IMR-90 (cell line): ENCODE data around the gene RIF1. TPM values are rescaled to one million over a fixed set of nuclear protein-coding genes. Genes with fewer than 3 reads are reported as not detected.

Experiments used
- ATAC-seq: fragments of 200-7000 bp; cut with Tn5 transposase; 2 replicates; pipeline ENCODE4 v1.9.1; 2020; ENCODE audit warnings: low read depth, mild to moderate bottlenecking, moderate library complexity
- BruUV-seq: library from RNA; stranded (reverse); fragments of 400-500 nt; replicated peaks from 2 replicates; lab custom pipeline; 2021; lab: Mats Ljungman, UMichigan
- CTCF ChIA-PET: fragments of 300-600 bp; formaldehyde crosslinking; extraction: SDS; loops from one replicate; lab custom pipeline; 2021; ENCODE audit warnings: antibody characterized with exemption; lab: Yijun Ruan, JAX
- POLR2A ChIA-PET: fragments of 300-600 bp; sonication (Branson Sonifier 250); formaldehyde crosslinking; loops from one replicate; lab custom pipeline; 2022; ENCODE audit warnings: antibody characterized with exemption; ENCODE audit not compliant: unreplicated experiment; lab: Charles Lee
- DNase-seq: peaks from one replicate; pipeline ENCODE4 v3.0.0; 2013
- H2AFZ ChIP-seq: replicated peaks from 2 replicates; pipeline ENCODE3; 2013; ENCODE audit warnings: low read length, mild to moderate bottlenecking; ENCODE audit not compliant: poor library complexity
- H2AK5ac ChIP-seq: 2 replicates; pipeline ENCODE4 v1.6.1; 2013; ENCODE audit warnings: low read depth, low read length, inconsistent platforms
- H2AK9ac ChIP-seq: replicated peaks from 2 replicates; pipeline ENCODE3; 2013; ENCODE audit warnings: mild to moderate bottlenecking, low read depth, low read length, moderate library complexity; ENCODE audit not compliant: poor library complexity
- H2BK120ac ChIP-seq: 2 replicates; pipeline ENCODE4 v1.6.1; 2013; ENCODE audit warnings: low read depth, low read length, inconsistent platforms
- H2BK15ac ChIP-seq: 3 replicates; pipeline ENCODE4 v1.6.1; 2013; ENCODE audit warnings: low read depth, low read length, inconsistent platforms
- H2BK20ac ChIP-seq: 2 replicates; pipeline ENCODE4 v1.6.1; 2013; ENCODE audit warnings: low read depth, mild to moderate bottlenecking, inconsistent platforms, low read length, moderate library complexity
- H2BK5ac ChIP-seq: 2 replicates; pipeline ENCODE4 v1.6.1; 2013; ENCODE audit warnings: mild to moderate bottlenecking, low read depth, low read length, inconsistent platforms; ENCODE audit not compliant: poor library complexity, severe bottlenecking
- H3K14ac ChIP-seq: replicated peaks from 2 replicates; pipeline ENCODE4 v1.6.1; 2013; ENCODE audit warnings: low read depth, low read length, inconsistent platforms
- H3K18ac ChIP-seq: 2 replicates; pipeline ENCODE4 v1.6.1; 2013; ENCODE audit warnings: low read depth, low read length, control low read depth
- H3K23ac ChIP-seq: 2 replicates; pipeline ENCODE4 v1.6.1; 2013; ENCODE audit warnings: low read depth, low read length, inconsistent platforms
- H3K27ac ChIP-seq: 2 replicates; pipeline ENCODE4 v1.5.1; 2013; ENCODE audit warnings: mild to moderate bottlenecking, control low read depth, low read length; ENCODE audit not compliant: insufficient read depth
- H3K27me3 ChIP-seq: 2 replicates; pipeline ENCODE4 v1.6.1; 2013; ENCODE audit warnings: low read length; ENCODE audit not compliant: control insufficient read depth, insufficient read depth
- H3K36me3 ChIP-seq: 2 replicates; pipeline ENCODE4 v1.6.1; 2013; ENCODE audit warnings: low read length, mixed read lengths; ENCODE audit not compliant: control insufficient read depth, insufficient read depth
- H3K4ac ChIP-seq: 2 replicates; pipeline ENCODE4 v1.6.1; 2013; ENCODE audit warnings: low read depth, low read length, inconsistent platforms
- H3K4me1 ChIP-seq: 2 replicates; pipeline ENCODE4 v1.6.1; 2013; ENCODE audit warnings: low read length, mixed read lengths; ENCODE audit not compliant: control insufficient read depth, insufficient read depth
- H3K4me2 ChIP-seq: 2 replicates; pipeline ENCODE4 v1.6.1; 2013; ENCODE audit warnings: low read depth, mild to moderate bottlenecking, control low read depth, low read length, moderate library complexity
- H3K4me3 ChIP-seq: 2 replicates; pipeline ENCODE4 v1.5.1; 2013; ENCODE audit warnings: low read depth, mild to moderate bottlenecking, control low read depth, low read length, moderate library complexity; ENCODE audit not compliant: insufficient read depth
- H3K56ac ChIP-seq: 2 replicates; pipeline ENCODE4 v1.6.1; 2013; ENCODE audit warnings: low read length, inconsistent platforms; ENCODE audit not compliant: insufficient read depth; ENCODE audit errors: extremely low read depth
- H3K79me1 ChIP-seq, 2 experiments: 2 replicates each; pipeline ENCODE4 v1.6.1; 2013; ENCODE audit warnings: low read length in 2 of 2, inconsistent platforms in 1 of 2, low read depth in 1 of 2
- H3K9ac ChIP-seq: 2 replicates; pipeline ENCODE4 v1.6.1; 2013; ENCODE audit warnings: low read depth, low read length, control low read depth
- H3K9me1 ChIP-seq: 2 replicates; pipeline ENCODE4 v1.6.1; 2013; ENCODE audit warnings: low read length, inconsistent platforms; ENCODE audit not compliant: insufficient read depth
- H3K9me3 ChIP-seq: 2 replicates; pipeline ENCODE4 v1.6.1; 2013; ENCODE audit warnings: low read length; ENCODE audit not compliant: control insufficient read depth, insufficient read depth
- H4K20me1 ChIP-seq: 2 replicates; pipeline ENCODE4 v1.6.1; 2013; ENCODE audit warnings: low read length, inconsistent platforms; ENCODE audit not compliant: insufficient read depth
- H4K5ac ChIP-seq: 2 replicates; pipeline ENCODE4 v1.6.1; 2013; ENCODE audit warnings: mild to moderate bottlenecking, low read depth, low read length, control low read depth
- H4K8ac ChIP-seq, 2 experiments: 2 replicates each; pipeline ENCODE4 v1.6.1; 2013; ENCODE audit warnings: low read depth in 2 of 2, low read length in 2 of 2, control low read depth in 1 of 2, inconsistent platforms in 1 of 2
- H4K91ac ChIP-seq: 2 replicates; pipeline ENCODE4 v1.6.1; 2013; ENCODE audit warnings: low read depth, low read length, inconsistent platforms; ENCODE audit not compliant: insufficient read depth
- CHD1 ChIP-seq: IDR thresholded peaks from 2 replicates; pipeline ENCODE4 v1.6.1; 2012; ENCODE audit warnings: low read depth, low read length, improper control_type of control experiment
- CTCF ChIP-seq: conservative IDR thresholded peaks from 2 replicates; pipeline ENCODE4 v1.5.1; 2012; ENCODE audit warnings: mild to moderate bottlenecking, low read depth, low read length, improper control_type of control experiment
- MAZ ChIP-seq: IDR thresholded peaks from 2 replicates; pipeline ENCODE4 v1.6.1; 2012; ENCODE audit warnings: low read depth, mild to moderate bottlenecking, low read length, improper control_type of control experiment, moderate library complexity, borderline replicate concordance
- POLR2A ChIP-seq: IDR thresholded peaks from 2 replicates; pipeline ENCODE4 v1.6.1; 2012; ENCODE audit warnings: mild to moderate bottlenecking, low read depth, low read length
- SMC3 ChIP-seq: fragments of 150-350 bp; IDR thresholded peaks from 2 replicates; pipeline ENCODE4 v1.6.1; 2016; ENCODE audit warnings: low read depth, mild to moderate bottlenecking, antibody characterized with exemption, low read length, moderate library complexity
- WGBS, 2 experiments: methylation state at CpG; one replicate each; pipeline versions ENCODE4 v1.1.5 to v1.1.7; 2013; ENCODE audit warnings: missing lambda C conversion rate in 2 of 2; ENCODE audit not compliant: insufficient read length in 1 of 2; ENCODE audit errors: extremely low coverage in 2 of 2; 5-methylcytosine and 5-hydroxymethylcytosine counted together
- dilution Hi-C: fragments of 300-500 bp; cut with HindIII; formaldehyde crosslinking; loops from one replicate; pipeline ENCODE4 v1.14.3; 2018; ENCODE audit warnings: low sequenced_read_pairs; ENCODE audit not compliant: unreplicated experiment
- in situ Hi-C: fragments of 300-500 bp; cut with MboI; formaldehyde crosslinking; loops from 3 replicates; pipeline ENCODE4 v1.14.3; 2019; ENCODE audit warnings: low sequenced_read_pairs, inconsistent platforms, mixed read lengths
- intact Hi-C: fragments of 100-400 bp; cut with micrococcal nuclease; formaldehyde crosslinking; loops from 2 replicates; pipeline ENCODE4 v1.10.0; 2022
- polyA plus RNA-seq, 3 experiments: library from polyadenylated mRNA; depleted of rRNA; stranded (reverse); fragments of >200 nt; gene quantifications; 2 replicates each; pipeline ENCODE4 v1.2.3, GENCODE V29; 2012; ENCODE audit warnings: low replicate concordance in 1 of 3
- total RNA-seq: library from RNA; depleted of rRNA; stranded (reverse); fragments of >200 nt; gene quantifications from 2 replicates; pipeline ENCODE4 v1.2.3, GENCODE V29; 2012

Gene RIF1
- total and polyA plus RNA-seq, 2 of the 4 experiments (the other 2 are of a cell fraction): 4.3 to 43.9 TPM

GRCh38 chr2:151401149-151401548, 8.6 kb upstream of the RIF1 start:
- Histone ChIP-seq H3K56ac (no peak overlapping the region), H2BK15ac (no peak overlapping the region), H3K4me3 (no peak overlapping the region), H3K36me3 (no peaks in the 10 kb centered on the region), H2BK20ac (no peak overlapping the region), H3K9ac (no peak overlapping the region), H4K20me1 (no peaks in the 10 kb centered on the region), H3K9me3 (no peaks in the 10 kb centered on the region), H2BK120ac (no peak overlapping the region), H2AK5ac (no peak overlapping the region), H3K4ac (no peak overlapping the region), H3K23ac (no peak overlapping the region), H3K4me1 (no peaks in the 10 kb centered on the region), H3K79me1 (no peaks in the 10 kb centered on the region), H3K9me1 (no peaks in the 10 kb centered on the region), H3K14ac (no peak overlapping the region), H4K8ac (no peak overlapping the region), H3K18ac (no peak overlapping the region), H4K91ac (no peak overlapping the region), H3K27ac (no peak overlapping the region), H3K27me3 (no peaks in the 10 kb centered on the region), H3K4me2 (no peak overlapping the region), H4K5ac (no peak overlapping the region), H2BK5ac (no peak overlapping the region), H2AFZ (no peak overlapping the region), H2AK9ac (no peak overlapping the region)
- no TSS peak for BruUV-seq
- intact Hi-C loops (no loop called here), in situ Hi-C loops (no loop called here), dilution Hi-C loops (no loop called here)
- TF ChIP-seq POLR2A (no peak), MAZ (no peak), SMC3 (no peak), CHD1 (no peak), CTCF (no peak)
- no peak for DNase-seq
- WGBS, 2 experiments: no CpG with 5 or more reads among the region's 5 CpGs
- no peak for ATAC-seq
- ChIA-PET CTCF (no interaction called here), POLR2A (no interaction called here)
